C4-2B (cell line): ENCODE data around the gene SRPRA.

Experiments used
- CTCF ChIP-seq: fragments of 450-650 bp; conservative IDR thresholded peaks from 2 replicates; pipeline ENCODE4 v1.5.1; 2017; ENCODE audit warnings: mild to moderate bottlenecking
- ZFX ChIP-seq: fragments of 450-650 bp; IDR thresholded peaks from 2 replicates; pipeline ENCODE4 v1.6.1; 2017

- TF ChIP-seq CTCF (no peak), ZFX (no peak)
These were observed 13.7 kb upstream of the SRPRA start for GRCh38 chr11:126282361-126282735.
